Stomach (tissue), 4 donors: ENCODE measurements around the gene SSBP3.

ENCODE experiments used
- CTCF ChIP-seq, 7 experiments: fragments of 450-650 bp in 4 of 7; fragments of 200-600 bp in 3 of 7; sonication (generic) in 3 of 7; IDR thresholded peaks; one replicate each; pipeline ENCODE4 v1.5.1; 2016 to 2019; ENCODE audit warnings: antibody characterized with exemption in 7 of 7, control low read depth in 2 of 7, mild to moderate bottlenecking in 1 of 7
- EP300 ChIP-seq: sonication (generic); formaldehyde crosslinking; IDR thresholded peaks from one replicate; pipeline ENCODE4 v1.6.1; 2017; ENCODE audit warnings: antibody characterized with exemption
- POLR2A ChIP-seq, 4 donors: fragments of 450-650 bp; IDR thresholded peaks; one replicate each; pipeline ENCODE4 v1.6.1; 2016; ENCODE audit warnings: antibody characterized with exemption in 4 of 4, control low read depth in 2 of 4, mild to moderate bottlenecking in 1 of 4, moderate library complexity in 1 of 4
- POLR2AphosphoS5 ChIP-seq, 3 donors: sonication (generic); formaldehyde crosslinking; IDR thresholded peaks; one replicate each; pipeline ENCODE4 v1.6.1; 2016; ENCODE audit warnings: antibody characterized with exemption in 3 of 3

GRCh38 chr1:54297596-54298283 lies 108.5 kb downstream of the SSBP3 start:
- TF ChIP-seq CTCF (IDR thresholded peaks at IDR 0.05) (no peak), POLR2AphosphoS5 (IDR thresholded peaks at IDR 0.05) (no peak), POLR2A (IDR thresholded peaks at IDR 0.05) (no peak), EP300 (no peak)
